Breast epithelium (tissue), 3 donors: Measurements from ENCODE around the gene FPGS.

Source experiments
- CTCF ChIP-seq, 3 donors: fragments of 450-650 bp; IDR thresholded peaks; one replicate each; pipeline ENCODE4 v1.5.1; 2016 to 2017; ENCODE audit warnings: antibody characterized with exemption in 3 of 3, mild to moderate bottlenecking in 3 of 3, moderate library complexity in 3 of 3
- POLR2AphosphoS5 ChIP-seq, 3 donors: sonication (generic); formaldehyde crosslinking; IDR thresholded peaks; one replicate each; pipeline ENCODE4 v1.6.1; 2017; ENCODE audit warnings: antibody characterized with exemption in 3 of 3

- no peak for TF ChIP-seq CTCF (IDR thresholded peaks at IDR 0.05)
- TF ChIP-seq POLR2AphosphoS5 (IDR thresholded peaks at IDR 0.05) = no peak
These were observed 22.4 kb upstream of the FPGS start for GRCh38 chr9:127780126-127780885.
